MG63 (cell line): ENCODE data around the gene PHOSPHO2. TPM values are rescaled to one million over a fixed set of nuclear protein-coding genes. Genes with fewer than 3 reads are reported as not detected.

Experiments
- DNase-seq: peaks from one replicate; pipeline ENCODE4 v3.0.0-alpha.2; 2020
- H3K27me3 ChIP-seq: fragments of 250-450 bp; sonication (Bioruptor Pico); 2 replicates; pipeline ENCODE4 v1.5.1; 2020; ENCODE audit warnings: mild to moderate bottlenecking, moderate library complexity
- H3K36me3 ChIP-seq: fragments of 250-450 bp; sonication (Bioruptor Pico); 2 replicates; pipeline ENCODE4 v1.5.1; 2020; ENCODE audit warnings: mild to moderate bottlenecking, moderate library complexity
- H3K4me3 ChIP-seq: fragments of 250-450 bp; sonication (Bioruptor Pico); 2 replicates; pipeline ENCODE4 v1.5.1; 2020; ENCODE audit warnings: mild to moderate bottlenecking, moderate library complexity
- H3K9me3 ChIP-seq: fragments of 250-450 bp; sonication (Bioruptor Pico); 2 replicates; pipeline ENCODE4 v1.5.1; 2020; ENCODE audit warnings: mild to moderate bottlenecking, moderate library complexity
- total RNA-seq: library from RNA; depleted of rRNA; stranded (reverse); fragments of >200 nt; shearing (Covaris generic); gene quantifications from 2 replicates; pipeline ENCODE4 v1.2.3, GENCODE V29; 2014; ENCODE audit warnings: low replicate concordance; rRNA removed

Gene PHOSPHO2
- total RNA-seq, result 5.1 and 8.5 TPM in 2 replicates

DNA sequence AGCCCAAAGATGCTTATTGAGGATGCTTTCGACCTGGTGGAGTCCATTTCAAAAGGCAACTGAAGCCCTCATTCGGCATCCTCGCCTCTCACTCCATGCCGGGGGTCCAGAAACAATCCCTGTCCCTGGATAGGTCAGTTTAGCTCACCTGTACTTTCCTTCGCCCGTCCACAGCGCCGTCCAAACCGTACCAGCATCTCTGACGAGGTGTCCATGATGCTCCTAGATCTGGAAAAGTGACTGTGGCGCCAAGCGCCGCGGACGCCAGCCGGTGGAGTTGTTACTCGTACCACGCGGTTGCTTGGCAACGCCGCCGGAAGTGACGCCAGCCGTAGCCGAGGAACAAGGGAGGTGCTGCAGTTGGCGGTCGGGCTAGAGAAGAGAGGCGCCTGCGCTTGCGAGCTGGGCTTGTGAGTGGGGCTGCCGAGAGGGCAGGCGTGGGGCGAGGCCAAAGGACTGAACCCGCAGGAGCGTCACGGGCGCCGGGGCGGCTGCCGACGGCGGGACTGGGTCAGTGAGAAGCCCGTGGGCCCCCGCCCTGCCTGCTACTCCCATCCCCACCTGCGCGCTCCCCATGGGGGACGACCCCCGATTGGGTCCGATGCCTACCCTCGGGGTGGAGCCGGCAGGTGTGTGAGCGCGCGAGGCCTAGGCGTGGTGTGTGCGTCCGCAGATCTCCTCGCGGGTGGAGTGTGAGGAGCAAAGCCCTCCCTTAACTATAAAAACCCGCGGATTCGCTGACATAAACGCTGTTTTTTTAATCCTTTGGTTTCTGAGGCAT is at the start of gene PHOSPHO2, which contains the start of gene CFAP210:
Gene PHOSPHO2 (plus strand): TSS at position 357 of the 781 bp plus-strand sequence. CDS start 6,503 bp downstream, outside the sequence.
Gene CFAP210 (minus strand): TSS at position 293 of the 781 bp plus-strand sequence. CDS start 78 bp downstream, at position 215.
- peak; percentile 97 for DNase-seq
- Histone ChIP-seq H3K27me3 (no peaks in the 10 kb centered on the region), H3K36me3 (no peaks in the 10 kb centered on the region), H3K9me3 (no peaks in the 10 kb centered on the region), H3K4me3 (peak within 1 kb of the TSS; percentile 82)

GRCh38 chr2:169647496-169647895 is 46.8 kb upstream of the PHOSPHO2 start:
- no peaks in the 10 kb centered on the region for H3K27me3 ChIP-seq
- no peaks in the 10 kb centered on the region for H3K36me3 ChIP-seq
- DNase-seq, result no peak
- no peak overlapping the region for H3K4me3 ChIP-seq
- H3K9me3 ChIP-seq, result no peaks in the 10 kb centered on the region

DNA sequence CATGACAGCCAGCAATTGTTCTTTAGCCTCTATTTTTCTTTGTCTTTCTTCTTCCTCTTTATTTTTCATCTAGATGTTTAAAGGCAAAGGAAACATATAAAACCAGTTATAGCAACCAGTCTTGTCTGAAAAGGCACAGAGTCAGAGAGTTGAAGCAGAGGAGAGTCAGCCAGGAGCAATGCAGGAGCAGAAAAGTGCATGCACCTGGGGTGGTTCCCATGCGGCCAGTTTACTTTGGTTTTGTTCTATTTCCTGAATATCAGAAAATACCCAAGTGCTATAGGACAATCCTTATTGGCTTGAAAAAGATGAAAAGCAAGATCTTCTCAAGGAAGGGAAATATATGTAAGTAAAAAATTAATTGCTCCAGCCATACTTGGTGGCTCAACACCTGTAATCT is 45.0 kb upstream of the PHOSPHO2 start:
- Histone ChIP-seq H3K36me3 (no peaks in the 10 kb centered on the region), H3K27me3 (no peaks in the 10 kb centered on the region), H3K9me3 (no peaks in the 10 kb centered on the region), H3K4me3 (no peak overlapping the region)
- no peak for DNase-seq

DNA sequence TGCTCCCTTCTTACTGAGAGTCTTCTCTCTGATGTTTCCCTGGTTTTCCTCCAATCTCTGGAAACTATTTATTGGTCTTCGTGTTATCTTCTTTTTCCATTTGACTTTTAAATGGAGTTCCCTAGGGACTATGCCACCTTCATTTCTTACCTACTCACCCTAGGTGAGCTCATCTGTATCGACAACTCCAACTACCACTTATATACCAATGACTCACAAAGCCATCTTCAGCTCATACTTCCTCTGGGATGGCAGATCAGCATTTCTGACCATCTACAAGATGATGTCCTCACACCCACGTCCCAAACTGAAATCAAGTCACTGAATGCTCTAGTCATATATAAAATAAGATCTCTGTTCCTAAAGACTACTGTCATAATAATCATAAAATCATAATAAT is 40.6 kb upstream of the PHOSPHO2 start:
- H3K4me3 ChIP-seq, result no peak overlapping the region
- H3K27me3 ChIP-seq, result peaks cover 9% of the 10 kb centered on the region
- DNase-seq, result no peak
- H3K9me3 ChIP-seq, result no peaks in the 10 kb centered on the region
- H3K36me3 ChIP-seq, result no peaks in the 10 kb centered on the region

DNA sequence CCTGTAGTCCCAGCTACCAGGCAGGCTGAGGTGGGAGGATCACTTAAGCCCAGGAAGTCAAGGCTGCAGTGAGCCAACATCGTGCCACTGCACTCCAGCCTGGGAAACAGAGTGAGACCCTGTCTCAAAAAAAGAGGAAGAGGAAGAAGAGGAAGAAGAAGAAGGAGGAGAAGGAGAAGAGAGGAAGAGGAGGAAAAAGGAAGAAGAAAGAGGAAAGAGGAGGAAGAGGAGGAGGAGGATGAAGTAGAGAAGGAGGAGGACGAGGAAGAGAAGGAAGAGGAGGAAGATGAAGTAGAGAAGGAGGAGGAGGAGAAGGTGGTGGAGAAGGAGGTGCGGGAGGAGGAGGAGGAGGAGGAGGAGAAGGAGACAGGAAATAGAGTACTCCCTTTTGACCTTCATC is 38.1 kb upstream of the PHOSPHO2 start:
- DNase-seq, result no peak
- Histone ChIP-seq H3K27me3 (peaks cover 11% of the 10 kb centered on the region), H3K36me3 (no peaks in the 10 kb centered on the region), H3K9me3 (no peaks in the 10 kb centered on the region), H3K4me3 (no peak overlapping the region)

DNA sequence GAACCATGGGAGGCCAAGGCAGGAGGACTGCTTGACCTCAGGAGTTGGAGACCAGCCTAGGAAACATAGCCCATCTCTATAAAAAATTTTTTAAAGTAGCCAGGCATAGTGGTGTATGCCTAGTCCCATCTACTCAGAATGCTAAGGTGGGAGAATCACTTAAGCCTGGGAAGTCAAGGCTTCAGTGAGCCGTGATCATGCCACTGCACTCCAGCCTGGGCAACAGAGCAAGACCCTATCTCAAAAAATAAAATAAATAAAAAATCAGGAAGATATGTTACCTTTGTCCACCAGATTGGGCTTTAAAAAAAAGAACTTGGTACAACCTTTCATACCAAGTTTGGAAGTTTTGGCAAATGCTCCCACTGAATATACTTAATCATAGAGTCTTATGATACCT is 35.4 kb upstream of the PHOSPHO2 start:
- no peak overlapping the region for H3K4me3 ChIP-seq
- H3K27me3 ChIP-seq, result peaks cover 11% of the 10 kb centered on the region
- DNase-seq, result no peak
- no peaks in the 10 kb centered on the region for H3K36me3 ChIP-seq
- H3K9me3 ChIP-seq, result no peaks in the 10 kb centered on the region

DNA sequence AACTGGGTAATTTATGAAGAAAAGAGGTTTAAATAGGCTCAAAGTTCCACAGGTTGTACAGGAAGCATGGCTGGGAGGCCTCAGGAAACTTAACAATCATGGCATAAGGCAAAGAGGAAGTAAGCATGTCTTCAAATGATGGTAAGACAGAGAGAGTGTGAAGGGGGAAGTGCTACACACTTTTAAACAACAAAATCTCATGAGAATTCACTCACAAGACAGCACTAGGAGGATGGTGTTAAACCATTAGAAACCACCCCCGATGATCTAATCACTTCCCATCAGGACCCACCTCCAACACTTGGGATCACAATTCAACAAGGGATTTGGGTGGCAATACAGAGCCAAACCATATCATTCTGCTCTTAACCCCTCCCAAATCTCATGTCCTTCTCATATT is 34.9 kb upstream of the PHOSPHO2 start:
- peaks cover 11% of the 10 kb centered on the region for H3K27me3 ChIP-seq
- no peak for DNase-seq
- no peak overlapping the region for H3K4me3 ChIP-seq
- no peaks in the 10 kb centered on the region for H3K36me3 ChIP-seq
- H3K9me3 ChIP-seq, result no peaks in the 10 kb centered on the region

DNA sequence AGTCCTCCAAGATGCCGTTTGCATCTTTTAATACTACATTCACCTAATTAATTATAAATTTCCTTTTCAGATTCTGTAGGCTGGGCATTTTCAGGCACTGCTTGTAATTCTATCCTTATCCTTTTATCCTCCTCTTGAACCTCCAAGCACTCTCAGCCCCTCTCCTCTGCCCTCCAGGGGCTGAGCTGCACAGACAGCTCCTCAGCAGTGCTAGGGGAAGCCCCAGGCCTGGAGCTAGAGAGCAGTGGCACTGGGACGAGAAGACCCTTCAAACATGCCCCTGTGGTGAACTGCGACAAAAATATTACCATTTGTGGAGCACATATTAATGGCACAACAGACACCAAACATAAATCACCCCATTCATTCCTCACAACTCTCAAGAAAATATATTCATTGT is 33.0 kb upstream of the PHOSPHO2 start:
- Histone ChIP-seq H3K9me3 (no peaks in the 10 kb centered on the region), H3K4me3 (no peak overlapping the region), H3K27me3 (peaks cover 2% of the 10 kb centered on the region; the same call in 1 of the 2 replicates), H3K36me3 (no peaks in the 10 kb centered on the region)
- DNase-seq, result no peak

DNA sequence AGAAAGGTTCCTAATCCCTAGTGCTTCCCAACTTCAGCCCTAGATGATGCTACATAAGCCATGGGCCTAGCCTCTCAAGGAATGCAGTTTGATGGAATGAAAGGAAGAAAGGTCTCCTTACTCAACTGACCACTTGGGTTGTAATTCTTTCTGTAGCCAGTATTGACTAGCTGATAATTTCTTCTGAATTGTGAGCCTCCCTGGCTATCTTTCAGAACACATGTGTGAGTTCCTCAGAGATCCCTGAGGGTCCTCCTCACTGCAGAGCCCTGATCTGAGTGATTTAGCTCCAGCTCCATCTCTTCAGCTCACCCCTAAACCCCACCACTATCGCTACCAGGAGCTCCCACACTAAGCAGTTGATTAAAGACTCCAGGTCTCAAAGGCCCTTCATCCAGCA is 31.5 kb upstream of the PHOSPHO2 start:
- no peaks in the 10 kb centered on the region for H3K36me3 ChIP-seq
- no peaks in the 10 kb centered on the region for H3K9me3 ChIP-seq
- peaks cover 2% of the 10 kb centered on the region; the same call in 1 of the 2 replicates for H3K27me3 ChIP-seq
- no peak for DNase-seq
- H3K4me3 ChIP-seq, result no peak overlapping the region

- no peaks in the 10 kb centered on the region for H3K9me3 ChIP-seq
- H3K4me3 ChIP-seq, result no peak overlapping the region
- no peak for DNase-seq
These were observed 31.0 kb upstream of the PHOSPHO2 start for GRCh38 chr2:169663247-169663646.

DNA sequence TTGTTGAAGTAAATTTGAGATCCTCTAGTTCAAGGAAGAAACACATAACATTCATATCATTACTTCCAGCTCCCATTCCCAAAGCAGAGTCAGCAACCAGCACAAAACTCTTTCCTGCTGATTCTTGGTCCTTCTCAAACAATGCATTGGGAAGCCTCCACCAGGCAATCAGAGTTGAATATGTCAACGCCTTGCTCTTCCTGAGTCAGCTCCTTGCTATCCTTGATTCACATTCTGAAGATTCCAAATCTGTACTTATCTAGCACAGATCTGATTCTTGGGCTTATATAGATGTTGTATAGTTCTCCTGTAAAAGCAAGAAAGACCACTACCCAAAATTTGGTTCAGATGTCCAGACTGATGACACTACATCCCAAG is 29.7 kb upstream of the PHOSPHO2 start:
- Histone ChIP-seq H3K36me3 (no peaks in the 10 kb centered on the region), H3K9me3 (no peaks in the 10 kb centered on the region), H3K4me3 (no peak overlapping the region), H3K27me3 (peaks cover under 1% of the 10 kb centered on the region; the same call in 1 of the 2 replicates)
- no peak for DNase-seq

More at GRCh38 chr2:169663247-169663646, 31.0 kb upstream of the PHOSPHO2 start:
- Histone ChIP-seq H3K27me3 (peaks cover 2% of the 10 kb centered on the region; the same call in 1 of the 2 replicates), H3K36me3 (no peaks in the 10 kb centered on the region)

GRCh38 chr2:169664978-169665930 is 29.0 kb upstream of the PHOSPHO2 start:
- no peaks in the 10 kb centered on the region for H3K36me3 ChIP-seq
- no peaks in the 10 kb centered on the region; the same call in 1 of the 2 replicates for H3K27me3 ChIP-seq
- no peaks in the 10 kb centered on the region for H3K9me3 ChIP-seq
- no peak overlapping the region for H3K4me3 ChIP-seq
- DNase-seq, result no peak

- Histone ChIP-seq H3K36me3 (no peaks in the 10 kb centered on the region), H3K9me3 (no peaks in the 10 kb centered on the region), H3K27me3 (no peaks in the 10 kb centered on the region; the same call in 1 of the 2 replicates), H3K4me3 (no peak overlapping the region)
- DNase-seq, result no peak
These were observed 26.7 kb upstream of the PHOSPHO2 start for GRCh38 chr2:169667583-169667982.

DNA sequence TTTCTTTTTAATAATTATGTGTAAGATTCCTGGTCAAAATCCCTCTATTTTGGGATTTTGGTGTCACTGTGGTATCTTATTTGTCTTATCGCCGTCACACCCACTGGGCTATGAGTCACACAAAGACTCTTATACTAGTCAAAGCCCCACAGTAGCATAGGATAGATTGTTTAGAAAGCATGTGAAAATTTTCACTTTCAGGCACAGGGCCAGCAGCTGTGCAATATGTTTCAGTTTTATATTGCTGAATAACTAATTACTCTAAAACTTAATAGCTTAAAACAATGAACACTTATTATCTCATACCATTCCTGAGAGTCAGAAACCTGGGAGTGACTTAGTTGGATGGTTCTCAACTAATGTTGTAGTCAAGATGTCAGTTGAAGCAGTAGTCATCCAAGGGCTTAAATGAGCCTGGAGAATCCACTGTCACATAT is 24.0 kb upstream of the PHOSPHO2 start:
- no peaks in the 10 kb centered on the region for H3K27me3 ChIP-seq
- no peaks in the 10 kb centered on the region for H3K36me3 ChIP-seq
- DNase-seq, result peak; percentile 9
- no peaks in the 10 kb centered on the region for H3K9me3 ChIP-seq
- H3K4me3 ChIP-seq, result no peak overlapping the region

DNA sequence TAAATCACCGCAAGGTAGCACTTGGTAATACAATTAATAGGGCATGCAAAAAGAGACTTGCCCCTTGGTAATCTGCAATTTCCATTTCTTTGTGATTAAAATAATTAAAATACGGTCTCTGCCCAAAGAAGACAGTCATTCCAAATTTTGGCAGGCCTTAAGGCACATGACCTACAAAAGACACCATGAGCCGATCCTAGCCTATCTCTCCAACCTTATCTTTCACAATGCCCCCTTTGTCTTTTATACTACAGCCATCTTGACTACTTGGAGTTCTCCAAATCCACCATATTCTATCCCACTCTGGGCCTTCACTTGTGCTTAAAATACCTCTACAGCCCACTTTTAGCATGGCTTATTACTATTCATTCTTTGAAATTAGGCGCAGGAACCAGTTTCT is 23.3 kb upstream of the PHOSPHO2 start:
- Histone ChIP-seq H3K4me3 (no peak overlapping the region), H3K36me3 (no peaks in the 10 kb centered on the region), H3K9me3 (no peaks in the 10 kb centered on the region), H3K27me3 (no peaks in the 10 kb centered on the region)
- no peak for DNase-seq

- no peaks in the 10 kb centered on the region for H3K36me3 ChIP-seq
- no peak overlapping the region for H3K4me3 ChIP-seq
- H3K9me3 ChIP-seq, result no peaks in the 10 kb centered on the region
- no peak for DNase-seq
- no peaks in the 10 kb centered on the region for H3K27me3 ChIP-seq
These were observed 21.9 kb upstream of the PHOSPHO2 start for GRCh38 chr2:169672406-169672805.

GRCh38 chr2:169673106-169673505 is 21.2 kb upstream of the PHOSPHO2 start:
- Histone ChIP-seq H3K36me3 (no peaks in the 10 kb centered on the region), H3K27me3 (no peaks in the 10 kb centered on the region), H3K9me3 (no peaks in the 10 kb centered on the region), H3K4me3 (no peak overlapping the region)
- DNase-seq, result no peak
